BLaER1 (cell line): ENCODE results near the gene CA6.
"Not testable (repeated sequence)": the region's sequence is repeated elsewhere in the genome, so short reads cannot be mapped to it uniquely, and the experiment has no call there.

Source experiments
- H3K27ac ChIP-seq: shearing (Covaris generic); formaldehyde crosslinking; 2 replicates; pipeline ENCODE4 v1.8.1; 2022
- H3K27me3 ChIP-seq: shearing (Covaris generic); formaldehyde crosslinking; 2 replicates; pipeline ENCODE4 v1.8.1; 2022
- H3K36me3 ChIP-seq: shearing (Covaris generic); formaldehyde crosslinking; 2 replicates; pipeline ENCODE4 v1.8.1; 2022
- H3K4me1 ChIP-seq: shearing (Covaris generic); formaldehyde crosslinking; 2 replicates; pipeline ENCODE4 v1.8.1; 2022
- H3K4me2 ChIP-seq: shearing (Covaris generic); formaldehyde crosslinking; 2 replicates; pipeline ENCODE4 v1.8.1; 2022
- H3K4me3 ChIP-seq: shearing (Covaris generic); formaldehyde crosslinking; 2 replicates; pipeline ENCODE4 v1.8.1; 2022
- H3K9ac ChIP-seq: shearing (Covaris generic); formaldehyde crosslinking; 2 replicates; pipeline ENCODE4 v1.8.1; 2022
- H3K9me3 ChIP-seq: shearing (Covaris generic); formaldehyde crosslinking; 2 replicates; pipeline ENCODE4 v1.8.1; 2022
- H4K20me1 ChIP-seq: shearing (Covaris generic); formaldehyde crosslinking; 2 replicates; pipeline ENCODE4 v1.8.1; 2022
- Cebpa-rat ChIP-seq: shearing (Covaris generic); IDR thresholded peaks from 2 replicates; pipeline ENCODE4 v1.8.1; 2022

Gene CA6

DNA sequence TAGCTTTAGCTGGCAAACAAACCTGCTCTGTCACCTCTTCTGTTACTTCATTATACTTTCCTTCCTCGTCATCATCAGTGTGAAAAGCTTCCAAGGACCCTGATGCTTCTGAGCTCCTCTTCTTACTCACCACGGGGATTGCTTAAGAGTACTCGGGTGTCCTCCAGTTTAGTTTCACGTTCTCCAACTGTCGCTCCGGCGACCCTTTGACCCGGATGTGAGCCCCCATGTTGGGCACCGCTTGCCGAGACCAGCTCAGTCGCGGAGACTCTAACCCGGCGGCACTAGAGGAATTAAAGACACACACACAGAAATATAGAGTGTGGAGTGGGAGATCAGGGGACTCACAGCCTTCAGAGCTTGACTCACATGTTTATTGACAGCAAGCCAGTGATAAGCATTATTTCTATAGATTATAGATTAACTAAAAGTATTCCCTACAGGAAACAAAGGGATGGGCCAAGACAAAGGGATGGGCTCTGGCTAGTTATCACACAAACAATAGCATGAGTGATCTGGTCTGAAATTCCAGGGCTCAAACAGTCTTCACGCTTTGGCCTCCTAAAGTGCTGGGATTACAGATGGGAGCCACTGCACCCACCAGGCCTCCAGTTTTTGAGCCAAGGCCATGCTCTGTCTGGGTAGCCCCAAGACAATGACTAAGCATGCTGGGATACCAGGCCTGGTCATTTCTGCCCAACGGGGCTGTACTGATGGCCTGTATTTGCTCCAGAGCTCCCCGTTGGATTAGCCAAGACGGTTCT is 37.1 kb upstream of the CA6 start:
- H3K4me1 ChIP-seq = peaks cover 7% of the 10 kb centered on the region; the same call in 1 of the 2 replicates

DNA sequence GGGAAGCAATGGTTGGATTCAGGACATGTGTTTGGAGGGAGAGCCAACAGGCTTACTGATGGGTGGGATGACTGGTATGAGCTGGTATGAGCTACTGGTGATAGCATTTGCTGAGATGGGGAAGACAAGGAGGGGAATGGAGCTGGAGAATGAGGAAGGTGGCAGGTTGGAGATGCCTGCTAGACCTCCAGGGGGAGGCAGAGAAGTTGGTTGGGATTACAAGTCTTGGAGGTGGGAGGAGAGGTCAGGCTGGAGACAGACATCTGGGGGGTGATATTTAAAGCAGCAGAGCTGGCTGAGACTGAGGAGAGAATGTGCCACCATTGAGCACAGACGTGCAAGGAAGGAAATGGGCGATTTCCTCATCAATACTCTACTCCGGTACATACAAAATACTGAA is 35.3 kb upstream of the CA6 start:
- no peaks in the 10 kb centered on the region for H3K36me3 ChIP-seq
- peaks cover 15% of the 10 kb centered on the region for H3K9me3 ChIP-seq
- H4K20me1 ChIP-seq = no peaks in the 10 kb centered on the region
- H3K4me1 ChIP-seq = peaks cover 15% of the 10 kb centered on the region
- H3K27ac ChIP-seq = no peak overlapping the region
- no peaks in the 10 kb centered on the region for H3K27me3 ChIP-seq
- H3K4me2 ChIP-seq = no peak overlapping the region
- no peak overlapping the region for H3K4me3 ChIP-seq
- TF ChIP-seq Cebpa-rat = no peak
- no peak overlapping the region for H3K9ac ChIP-seq

More for the DNA sequence above, 37.1 kb upstream of the CA6 start:
- no peaks in the 10 kb centered on the region for H3K36me3 ChIP-seq
- H3K9ac ChIP-seq = no peak overlapping the region
- TF ChIP-seq Cebpa-rat = no peak
- H4K20me1 ChIP-seq = no peaks in the 10 kb centered on the region
- H3K9me3 ChIP-seq = peaks cover 15% of the 10 kb centered on the region
- H3K4me2 ChIP-seq = no peak overlapping the region
- no peak overlapping the region for H3K4me3 ChIP-seq
- H3K27ac ChIP-seq = no peak overlapping the region
- H3K27me3 ChIP-seq = no peaks in the 10 kb centered on the region

DNA sequence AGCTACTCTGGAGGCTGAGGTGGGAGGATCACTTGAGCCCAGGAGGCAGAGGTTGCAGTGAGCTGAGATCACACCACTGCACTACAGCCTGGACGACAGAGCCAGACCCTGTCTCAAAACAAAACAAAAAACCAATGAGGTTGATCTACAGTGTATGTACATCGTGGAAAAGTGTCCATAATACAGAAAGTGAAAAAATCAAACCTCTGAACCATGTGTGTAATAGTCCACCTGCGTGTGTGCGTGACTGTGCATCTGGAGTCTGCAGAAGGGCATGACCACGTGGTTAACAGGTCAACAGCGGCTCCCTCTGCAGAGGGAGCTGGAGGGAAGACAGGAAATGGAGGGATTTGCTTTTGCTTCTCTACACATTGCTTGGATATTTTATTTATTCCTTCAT is 34.8 kb upstream of the CA6 start:
- no peak overlapping the region for H3K4me3 ChIP-seq
- H3K36me3 ChIP-seq = no peaks in the 10 kb centered on the region
- no peak overlapping the region for H3K9ac ChIP-seq
- no peaks in the 10 kb centered on the region for H3K27me3 ChIP-seq
- no peak overlapping the region for H3K27ac ChIP-seq
- no peak for TF ChIP-seq Cebpa-rat
- peaks cover 21% of the 10 kb centered on the region for H3K4me1 ChIP-seq
- H3K4me2 ChIP-seq = no peak overlapping the region
- H3K9me3 ChIP-seq = peaks cover 15% of the 10 kb centered on the region
- no peaks in the 10 kb centered on the region for H4K20me1 ChIP-seq

DNA sequence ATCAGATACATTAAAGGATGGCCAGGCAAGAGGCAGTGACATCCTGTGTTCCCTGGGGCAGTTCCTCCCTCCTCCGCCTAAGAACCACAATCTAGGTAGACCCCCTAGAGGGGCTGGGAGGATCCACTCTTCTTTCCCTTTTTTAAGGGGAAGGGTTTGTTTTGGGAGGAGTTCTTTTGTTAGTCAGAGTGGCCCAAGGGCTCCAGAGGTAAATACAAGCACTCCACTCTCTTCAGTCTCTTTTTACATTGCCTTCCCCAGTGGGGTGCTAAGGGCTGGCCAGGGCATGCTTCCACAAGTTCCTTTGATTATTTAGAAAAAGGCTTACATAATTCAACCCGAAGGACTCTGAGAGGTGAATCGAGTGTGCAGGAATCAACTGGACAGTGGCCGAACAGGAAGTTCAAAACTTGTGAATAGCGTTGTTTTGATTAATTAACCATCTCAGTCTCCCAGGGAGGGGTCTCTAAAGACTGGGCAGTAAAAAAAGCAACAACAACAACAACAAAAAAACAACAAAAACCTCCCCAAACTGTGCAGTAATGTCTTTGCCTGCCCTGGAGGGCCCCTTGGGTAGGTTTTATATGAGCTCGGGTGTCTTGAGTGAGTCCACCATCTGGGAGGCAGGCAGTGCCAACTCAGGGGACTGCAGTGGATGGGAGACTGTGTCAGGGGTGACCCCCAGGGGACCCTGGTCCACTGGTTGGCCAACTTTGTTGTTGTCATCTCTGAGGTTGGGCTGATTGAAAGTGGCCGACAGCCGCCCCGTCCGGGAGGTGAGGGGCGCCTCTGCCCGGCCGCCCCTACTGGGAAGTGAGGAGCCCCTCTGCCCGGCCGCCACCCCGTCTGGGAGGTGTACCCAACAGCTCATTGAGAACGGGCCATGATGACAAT is 34.0 kb upstream of the CA6 start:
- H3K36me3 ChIP-seq = no peaks in the 10 kb centered on the region
- no peak overlapping the region for H3K4me2 ChIP-seq
- no peaks in the 10 kb centered on the region for H3K27me3 ChIP-seq
- H3K27ac ChIP-seq = no peak overlapping the region
- H4K20me1 ChIP-seq = no peaks in the 10 kb centered on the region
- H3K4me3 ChIP-seq = no peak overlapping the region; the same call in 1 of the 2 replicates
- H3K4me1 ChIP-seq = peaks cover 24% of the 10 kb centered on the region
- no peak for TF ChIP-seq Cebpa-rat
- peaks cover 15% of the 10 kb centered on the region for H3K9me3 ChIP-seq
- no peak overlapping the region for H3K9ac ChIP-seq

DNA sequence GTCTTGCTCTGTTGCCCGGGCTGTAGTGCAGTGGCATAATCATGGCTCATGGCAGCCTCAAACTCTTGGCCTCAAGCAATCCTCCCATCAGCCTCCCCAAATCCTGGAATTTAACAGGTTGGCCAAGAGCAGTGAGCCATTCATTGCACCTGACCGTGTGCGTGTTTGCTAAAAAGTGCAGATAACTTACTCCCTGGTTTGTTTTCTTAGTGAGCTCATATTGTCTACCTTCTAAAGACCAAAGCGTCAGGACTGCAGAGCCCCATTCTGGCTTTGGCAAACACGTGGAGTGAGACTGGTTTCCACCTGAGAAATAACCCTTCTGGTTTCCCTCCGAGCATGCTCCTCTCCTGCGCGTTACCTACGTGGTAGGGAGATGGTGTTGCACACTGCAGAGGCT is 32.2 kb upstream of the CA6 start:
- H3K36me3 ChIP-seq = no peaks in the 10 kb centered on the region
- no peak overlapping the region for H3K4me3 ChIP-seq
- no peak overlapping the region for H3K9ac ChIP-seq
- H3K4me1 ChIP-seq = peaks cover 27% of the 10 kb centered on the region
- H3K9me3 ChIP-seq = peaks cover 15% of the 10 kb centered on the region
- H3K27me3 ChIP-seq = no peaks in the 10 kb centered on the region
- no peaks in the 10 kb centered on the region for H4K20me1 ChIP-seq
- no peak for TF ChIP-seq Cebpa-rat
- H3K27ac ChIP-seq = no peak overlapping the region
- no peak overlapping the region for H3K4me2 ChIP-seq

DNA sequence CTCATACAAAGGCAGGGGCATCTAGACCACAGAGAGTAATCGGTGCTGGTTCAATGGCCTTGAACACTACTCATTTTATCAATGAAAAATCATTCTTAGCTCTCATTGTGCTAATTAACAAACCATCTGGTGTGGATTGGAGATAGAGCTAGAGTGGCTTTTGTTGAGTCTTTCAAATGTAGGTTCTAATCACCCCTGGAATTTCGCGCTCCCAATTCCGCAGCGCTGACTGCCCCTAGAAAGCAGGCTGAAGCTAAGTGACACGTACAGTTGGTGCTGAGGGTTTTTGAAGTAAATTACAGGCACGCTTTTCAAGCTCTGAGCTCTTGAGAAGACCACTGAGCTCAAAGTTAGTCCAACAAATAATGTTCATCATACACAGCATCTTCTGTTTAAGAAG is 31.2 kb upstream of the CA6 start:
- Histone ChIP-seq H3K4me2 (peak overlapping the region; percentile 68), H3K9ac (no peak overlapping the region)
- no peak for TF ChIP-seq Cebpa-rat

DNA sequence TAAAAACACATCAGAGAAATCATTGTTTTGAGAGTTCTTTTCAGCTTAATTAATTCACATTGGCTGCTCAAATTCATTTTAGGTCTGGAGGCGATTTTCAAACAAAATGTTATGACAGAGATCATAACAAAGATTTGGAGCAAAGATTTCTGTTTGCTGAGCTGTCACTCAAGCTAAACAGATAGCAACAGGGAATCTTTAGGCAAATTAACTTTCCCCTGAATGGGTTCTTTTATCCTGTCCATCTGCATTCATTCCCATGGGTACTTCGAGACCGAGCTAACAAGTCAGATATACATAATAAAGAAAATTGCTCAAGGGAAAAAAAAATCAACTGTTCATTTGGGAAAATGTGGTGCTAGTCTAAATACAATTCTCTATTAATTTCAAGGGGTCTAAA is 30.2 kb upstream of the CA6 start:
- Histone ChIP-seq H3K9ac (no peak overlapping the region), H3K27me3 (no peaks in the 10 kb centered on the region), H4K20me1 (no peaks in the 10 kb centered on the region), H3K4me1 (peaks cover 38% of the 10 kb centered on the region), H3K36me3 (no peaks in the 10 kb centered on the region), H3K9me3 (peaks cover 15% of the 10 kb centered on the region), H3K4me2 (peak overlapping the region; percentile 68), H3K4me3 (no peak overlapping the region), H3K27ac (no peak overlapping the region)
- no peak for TF ChIP-seq Cebpa-rat

More for the DNA sequence above, 31.2 kb upstream of the CA6 start:
- H3K9me3 ChIP-seq = peaks cover 15% of the 10 kb centered on the region
- H4K20me1 ChIP-seq = no peaks in the 10 kb centered on the region
- no peaks in the 10 kb centered on the region for H3K36me3 ChIP-seq
- H3K4me3 ChIP-seq = no peak overlapping the region
- H3K27ac ChIP-seq = peak overlapping the region; percentile 58
- H3K4me1 ChIP-seq = peaks cover 35% of the 10 kb centered on the region
- no peaks in the 10 kb centered on the region for H3K27me3 ChIP-seq

DNA sequence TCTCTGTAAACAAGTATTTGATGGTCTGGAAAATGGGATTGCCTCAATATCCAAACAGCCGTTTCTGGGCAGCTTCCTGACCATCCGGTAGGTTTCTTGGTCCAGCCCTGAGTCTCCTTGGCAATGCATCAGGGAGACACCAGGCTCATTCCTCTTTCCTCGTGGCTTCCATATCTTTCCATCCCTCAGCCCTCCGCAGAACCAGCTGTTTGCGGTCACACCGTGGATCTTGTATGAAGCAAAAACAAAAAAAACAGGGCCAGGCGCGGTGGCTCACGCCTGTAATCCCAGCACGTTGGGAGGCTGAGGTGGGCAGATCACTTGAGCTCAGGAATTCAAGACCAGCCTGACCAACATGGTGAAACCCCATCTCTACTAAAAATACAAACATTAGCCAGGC is 28.1 kb upstream of the CA6 start:
- H3K27ac ChIP-seq, H4K20me1 ChIP-seq: not testable (repeated sequence)
- peaks cover 49% of the 10 kb centered on the region for H3K4me1 ChIP-seq

DNA sequence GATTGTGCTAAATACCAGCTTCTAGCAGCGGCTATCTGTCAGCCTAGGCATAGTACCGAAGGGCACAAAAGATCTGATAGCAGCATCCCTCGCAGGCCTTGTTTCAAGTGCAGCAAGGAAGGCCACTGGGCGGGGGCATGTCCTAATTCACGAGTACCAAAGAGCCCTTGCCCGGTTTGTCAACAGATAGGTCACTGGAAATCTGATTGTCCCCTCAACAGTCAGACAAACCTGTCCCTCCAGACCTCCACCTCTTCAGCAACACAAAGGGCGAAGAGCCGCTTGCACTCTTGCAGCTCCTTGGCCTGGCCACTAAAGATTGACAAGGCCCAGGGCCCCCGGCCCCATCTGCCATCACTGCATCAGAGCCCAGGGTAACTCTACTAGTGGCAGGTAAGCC is 22.7 kb upstream of the CA6 start:
- Histone ChIP-seq H3K4me1 (peaks cover 25% of the 10 kb centered on the region), H3K9me3 (no peaks in the 10 kb centered on the region), H3K4me3 (no peak overlapping the region), H3K36me3 (no peaks in the 10 kb centered on the region), H3K27ac (no peak overlapping the region), H4K20me1 (no peaks in the 10 kb centered on the region), H3K4me2 (no peak overlapping the region), H3K27me3 (no peaks in the 10 kb centered on the region), H3K9ac (no peak overlapping the region)
- no peak for TF ChIP-seq Cebpa-rat

More for the DNA sequence above, 28.1 kb upstream of the CA6 start:
- not testable (repeated sequence) for H3K9ac ChIP-seq, H3K9me3 ChIP-seq, H3K27me3 ChIP-seq, H3K36me3 ChIP-seq, H3K4me2 ChIP-seq, H3K4me3 ChIP-seq

DNA sequence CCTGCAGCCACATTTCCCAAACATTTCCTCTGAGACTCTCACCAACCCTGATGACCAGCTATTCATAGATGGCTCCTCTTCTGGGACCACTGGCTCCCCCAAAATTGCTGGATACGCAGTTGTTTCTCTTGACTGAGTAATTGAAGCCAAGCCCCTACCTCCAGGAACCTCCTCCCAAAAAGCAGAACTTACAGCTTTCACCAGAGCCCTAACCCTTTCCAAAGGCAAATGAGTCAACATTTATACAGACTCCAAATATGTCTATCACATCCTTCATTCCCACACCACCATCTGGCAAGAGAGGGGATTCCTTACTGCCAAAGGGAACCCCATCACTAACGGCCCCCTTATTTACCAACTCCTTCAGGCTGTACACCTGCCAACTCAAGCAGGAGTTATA is 20.3 kb upstream of the CA6 start:
- Histone ChIP-seq H3K27ac (no peak overlapping the region), H3K4me1 (peaks cover 11% of the 10 kb centered on the region), H3K9ac (no peak overlapping the region), H3K27me3 (no peaks in the 10 kb centered on the region), H4K20me1 (no peaks in the 10 kb centered on the region), H3K4me3 (no peak overlapping the region), H3K4me2 (no peak overlapping the region), H3K9me3 (0 out of 2 replicates have a peak, but pooled peaks cover 4% of the 10 kb centered on the region), H3K36me3 (no peaks in the 10 kb centered on the region)
- no peak for TF ChIP-seq Cebpa-rat
